Esophagus squamous epithelium (tissue), 5 donors: ENCODE results near the gene CRYGB. TPM values are rescaled to one million over a fixed set of nuclear protein-coding genes. Genes with fewer than 3 reads are reported as not detected.

Source experiments
- DNase-seq: peaks from one replicate; lab custom pipeline; 2025; lab: John Stamatoyannopoulos, UW
- H3K27ac ChIP-seq, 4 donors: fragments of 200-600 bp; sonication (generic); one replicate each; pipeline ENCODE4 v1.5.1; 2016 to 2019; ENCODE audit warnings: mild to moderate bottlenecking in 1 of 4
- H3K27me3 ChIP-seq, 4 donors: fragments of 200-600 bp; sonication (generic); 1 replicate in 3 of 4; 2 replicates in 1 of 4; pipeline versions ENCODE4 v1.5.1 to v1.6.0; 2017 to 2021; ENCODE audit warnings: antibody characterized with exemption in 1 of 4
- H3K36me3 ChIP-seq, 3 donors: fragments of 200-600 bp; sonication (generic); one replicate each; pipeline ENCODE4 v1.5.1; 2016 to 2019
- H3K4me1 ChIP-seq, 3 donors: fragments of 200-600 bp; sonication (generic); one replicate each; pipeline ENCODE4 v1.5.1; 2017 to 2019
- H3K4me3 ChIP-seq, 4 donors: fragments of 200-600 bp; sonication (generic); 1 replicate in 3 of 4; 2 replicates in 1 of 4; pipeline ENCODE4 v1.5.1; 2016 to 2019; ENCODE audit warnings: mild to moderate bottlenecking in 2 of 4, moderate library complexity in 1 of 4
- H3K9me3 ChIP-seq, 3 donors: fragments of 200-600 bp; sonication (generic); one replicate each; pipeline ENCODE4 v1.5.1; 2016 to 2019
- CTCF ChIP-seq, 6 experiments: fragments of 450-650 bp in 4 of 6; fragments of 200-600 bp in 2 of 6; sonication (generic) in 2 of 6; IDR thresholded peaks; one replicate each; pipeline ENCODE4 v1.5.1; 2016 to 2019; ENCODE audit warnings: antibody characterized with exemption in 6 of 6, mild to moderate bottlenecking in 4 of 6, moderate library complexity in 4 of 6
- POLR2A ChIP-seq, 4 donors: fragments of 450-650 bp; IDR thresholded peaks; one replicate each; pipeline ENCODE4 v1.6.1; 2017; ENCODE audit warnings: antibody characterized with exemption in 4 of 4, mild to moderate bottlenecking in 4 of 4, moderate library complexity in 3 of 4
- WGBS, 2 donors: methylation state at CpG; one replicate each; pipeline ENCODE4 v1.1.5; 2018; 5-methylcytosine and 5-hydroxymethylcytosine counted together
- intact Hi-C: fragments of 100-400 bp; cut with DNase I; formaldehyde crosslinking; loops from one replicate; pipeline ENCODE4 v1.15.0; 2022
- total RNA-seq, 4 donors: library from RNA; depleted of rRNA; stranded (reverse); fragments of >200 nt; gene quantifications; one replicate each; pipeline ENCODE4 v1.1.0, GENCODE V29; 2016
- donor health status: DM: yes; HTN: yes; CAD: no.

CRYGB gene
- total RNA-seq, 4 donors from 2014 or later = not detected

- no peak overlapping the region for H3K27ac ChIP-seq
- no peaks in the 10 kb centered on the region for H3K4me1 ChIP-seq
- H3K36me3 ChIP-seq = no peaks in the 10 kb centered on the region
- peaks cover 0 to 23% (median 0%) of the 10 kb centered on the region in 4 donors for H3K27me3 ChIP-seq
- intact Hi-C loops = no loop called here
- WGBS, 2 donors = 64% methylated on average over 5 of the region's 5 CpGs
- no peaks in the 10 kb centered on the region for H3K9me3 ChIP-seq
- no peak for TF ChIP-seq CTCF (IDR thresholded peaks at IDR 0.05)
- no peak for TF ChIP-seq POLR2A (IDR thresholded peaks at IDR 0.05)
- H3K4me3 ChIP-seq = no peak overlapping the region
- DNase-seq = no peak
Measured at GRCh38 chr2:208189069-208189809, 43.3 kb upstream of the CRYGB start.

- intact Hi-C loops = no loop called here
- Histone ChIP-seq H3K4me3 (no peak overlapping the region), H3K36me3 (no peaks in the 10 kb centered on the region), H3K27ac (no peak overlapping the region), H3K4me1 (peaks cover 0 to 4% (median 0%) of the 10 kb centered on the region in 3 donors), H3K9me3 (no peaks in the 10 kb centered on the region), H3K27me3 (peaks cover 0 to 35% (median 0%) of the 10 kb centered on the region in 4 donors)
- WGBS, 2 donors = 80 to 94% methylated on average over 2 of the region's 2 CpGs
- no peak for TF ChIP-seq CTCF (IDR thresholded peaks at IDR 0.05)
- TF ChIP-seq POLR2A (IDR thresholded peaks at IDR 0.05) = no peak
- DNase-seq = no peak
Measured at GRCh38 chr2:208186893-208187292, 40.9 kb upstream of the CRYGB start.

- H3K4me1 ChIP-seq = peaks cover 0 to 4% (median 0%) of the 10 kb centered on the region in 3 donors
- intact Hi-C loops = no loop called here
- DNase-seq = no peak
- no peaks in the 10 kb centered on the region for H3K9me3 ChIP-seq
- no peak overlapping the region for H3K27ac ChIP-seq
- WGBS, 2 donors = 48% methylated on average over 5 of the region's 5 CpGs
- H3K27me3 ChIP-seq = peaks cover 0 to 35% (median 0%) of the 10 kb centered on the region in 4 donors
- TF ChIP-seq CTCF (IDR thresholded peaks at IDR 0.05) (no peak), POLR2A (IDR thresholded peaks at IDR 0.05) (no peak)
- H3K4me3 ChIP-seq = no peak overlapping the region
- no peaks in the 10 kb centered on the region for H3K36me3 ChIP-seq
Measured at GRCh38 chr2:208186465-208186864, 40.5 kb upstream of the CRYGB start.

GRCh38 chr2:208183972-208184705 is 38.2 kb upstream of the CRYGB start:
- WGBS, 2 donors = 27 to 33% methylated on average over 12 of the region's 12 CpGs
- no peak for DNase-seq
- Histone ChIP-seq H3K4me1 (peaks cover 0 to 4% (median 0%) of the 10 kb centered on the region in 3 donors), H3K27ac (no peak overlapping the region), H3K9me3 (no peaks in the 10 kb centered on the region), H3K27me3 (peaks cover 0 to 28% (median 0%) of the 10 kb centered on the region in 4 donors), H3K36me3 (no peaks in the 10 kb centered on the region), H3K4me3 (no peak overlapping the region)
- TF ChIP-seq CTCF (IDR thresholded peaks at IDR 0.05) (no peak), POLR2A (IDR thresholded peaks at IDR 0.05) (no peak)
- intact Hi-C loops = no loop called here

GRCh38 chr2:208183526-208183925 is 37.6 kb upstream of the CRYGB start:
- Histone ChIP-seq H3K4me1 (peaks cover 0 to 4% (median 0%) of the 10 kb centered on the region in 3 donors), H3K36me3 (no peaks in the 10 kb centered on the region), H3K4me3 (no peak overlapping the region), H3K27ac (no peak overlapping the region), H3K9me3 (no peaks in the 10 kb centered on the region), H3K27me3 (peaks cover 0 to 28% (median 0%) of the 10 kb centered on the region in 4 donors)
- TF ChIP-seq POLR2A (IDR thresholded peaks at IDR 0.05) (no peak), CTCF (IDR thresholded peaks at IDR 0.05) (no peak)
- WGBS, 2 donors = 60 to 62% methylated on average over 7 of the region's 7 CpGs
- intact Hi-C loops = no loop called here
- no peak for DNase-seq
